CD14-positive monocyte (primary cell): ENCODE results near the gene CDH23. TPM values are rescaled to one million over a fixed set of nuclear protein-coding genes. Genes with fewer than 3 reads are reported as not detected.
A peak's percentile ranks its signal among the peaks of the same experiment; 100 is the strongest.

Experiments
- DNase-seq, 3 donors: peaks; one replicate each; pipeline ENCODE4 v3.0.0-alpha.2; 2011 to 2022
- H2AFZ ChIP-seq: 2 replicates; pipeline ENCODE4 v1.6.0; 2012; ENCODE audit warnings: mild to moderate bottlenecking, low read depth, low read length, inconsistent platforms; ENCODE audit not compliant: insufficient read depth, poor library complexity, severe bottlenecking
- H3K27ac ChIP-seq, 2 donors: 1 replicate in 1 of 2; 2 replicates in 1 of 2; pipeline ENCODE4 v1.5.1; 2012 to 2013; ENCODE audit warnings: low read length in 2 of 2, control low read depth in 1 of 2, inconsistent platforms in 1 of 2, low read depth in 1 of 2, mild to moderate bottlenecking in 1 of 2
- H3K27me3 ChIP-seq, 2 donors: one replicate each; pipeline versions ENCODE4 v1.6.0 to v1.6.1; 2011 to 2013; ENCODE audit warnings: low read length in 2 of 2; ENCODE audit not compliant: control insufficient read depth in 2 of 2, insufficient read depth in 2 of 2
- H3K36me3 ChIP-seq, 2 donors: replicated peaks in 1 of 2; 1 replicate in 1 of 2; 2 replicates in 1 of 2; pipeline versions ENCODE4 v1.5.1 to v1.6.1; 2012 to 2013; ENCODE audit warnings: low read length in 2 of 2, control low read depth in 1 of 2, inconsistent platforms in 1 of 2, mild to moderate bottlenecking in 1 of 2; ENCODE audit not compliant: insufficient read depth in 2 of 2, control insufficient read depth in 1 of 2
- H3K4me1 ChIP-seq, 2 donors: 1 replicate in 1 of 2; 2 replicates in 1 of 2; pipeline versions ENCODE4 v1.5.1 to v1.6.1; 2012 to 2013; ENCODE audit warnings: low read length in 2 of 2, control low read depth in 1 of 2, inconsistent platforms in 1 of 2, mild to moderate bottlenecking in 1 of 2, moderate library complexity in 1 of 2; ENCODE audit not compliant: insufficient read depth in 2 of 2, control insufficient read depth in 1 of 2
- H3K4me2 ChIP-seq: replicated peaks from 2 replicates; pipeline ENCODE3; 2012; ENCODE audit warnings: low read length, moderate library complexity, mild to moderate bottlenecking; ENCODE audit not compliant: poor library complexity, severe bottlenecking; ENCODE audit errors: extremely low read depth
- H3K4me3 ChIP-seq, 3 experiments: fragments of 200-600 bp in 1 of 3; sonication (generic) in 1 of 3; replicated peaks in 1 of 3; 1 replicate in 2 of 3; 2 replicates in 1 of 3; pipeline ENCODE4 v1.5.1; 2011 to 2013; ENCODE audit warnings: low read length in 3 of 3, mild to moderate bottlenecking in 3 of 3, control low read depth in 2 of 3, low read depth in 2 of 3, inconsistent platforms in 1 of 3, moderate library complexity in 1 of 3
- H3K79me2 ChIP-seq: 2 replicates; pipeline ENCODE4 v1.6.0; 2012; ENCODE audit warnings: mild to moderate bottlenecking, control low read depth, inconsistent platforms, low read length, moderate library complexity; ENCODE audit not compliant: insufficient read depth
- H3K9ac ChIP-seq: 2 replicates; pipeline ENCODE4 v1.6.0; 2017; ENCODE audit warnings: low read length, mild to moderate bottlenecking; ENCODE audit not compliant: insufficient read depth, poor library complexity, severe bottlenecking
- H3K9me3 ChIP-seq, 2 donors: replicated peaks in 1 of 2; 1 replicate in 1 of 2; 2 replicates in 1 of 2; pipeline versions ENCODE4 v1.5.1 to v1.6.1; 2012 to 2013; ENCODE audit warnings: low read length in 2 of 2, control low read depth in 1 of 2; ENCODE audit not compliant: control insufficient read depth in 1 of 2, insufficient read depth in 1 of 2
- H4K20me1 ChIP-seq: 2 replicates; pipeline ENCODE4 v1.6.0; 2012; ENCODE audit warnings: mild to moderate bottlenecking, low read length, control low read depth, moderate library complexity; ENCODE audit not compliant: insufficient read depth
- H3K27ac Mint-ChIP-seq, 7 donors: one replicate each; pipeline ENCODE4 v1.8.0; 2020; ENCODE audit warnings: mild to moderate bottlenecking in 7 of 7, mixed read lengths in 7 of 7, moderate library complexity in 6 of 7, inconsistent platforms in 2 of 7
- H3K27me3 Mint-ChIP-seq, 3 donors: one replicate each; pipeline ENCODE4 v1.8.0; 2021 to 2022; ENCODE audit warnings: low read depth in 3 of 3, mild to moderate bottlenecking in 3 of 3, mixed read lengths in 3 of 3, moderate library complexity in 3 of 3, inconsistent platforms in 1 of 3
- H3K36me3 Mint-ChIP-seq, 2 donors: one replicate each; pipeline ENCODE4 v1.8.0; 2020; ENCODE audit warnings: mixed read lengths in 2 of 2, inconsistent platforms in 1 of 2, mild to moderate bottlenecking in 1 of 2
- H3K4me1 Mint-ChIP-seq: one replicate; pipeline ENCODE4 v1.8.0; 2020; ENCODE audit warnings: mild to moderate bottlenecking, mixed read lengths
- H3K4me3 Mint-ChIP-seq, 2 donors: one replicate each; pipeline ENCODE4 v1.8.0; 2020; ENCODE audit warnings: mild to moderate bottlenecking in 2 of 2, mixed read lengths in 2 of 2, moderate library complexity in 1 of 2
- H3K9me3 Mint-ChIP-seq, 7 donors: one replicate each; pipeline ENCODE4 v1.8.0; 2020 to 2022; ENCODE audit warnings: mixed read lengths in 7 of 7, mild to moderate bottlenecking in 6 of 7, moderate library complexity in 6 of 7, inconsistent platforms in 2 of 7
- CTCF ChIP-seq: fragments of 200-600 bp; IDR thresholded peaks from one replicate; pipeline ENCODE4 v1.8.0; 2022; ENCODE audit warnings: antibody characterized with exemption, mild to moderate bottlenecking
- WGBS: methylation state at CpG from one replicate; pipeline ENCODE4 v1.1.5; 2013; ENCODE audit warnings: missing lambda C conversion rate; ENCODE audit not compliant: insufficient coverage; 5-methylcytosine and 5-hydroxymethylcytosine counted together
- intact Hi-C, 2 donors: fragments of 100-400 bp; cut with micrococcal nuclease; formaldehyde crosslinking; loops; one replicate each; pipeline versions ENCODE4 v1.15.0 to v1.15.1; 2023
- polyA plus RNA-seq, 3 donors: library from polyadenylated mRNA; depleted of rRNA in 1 of 3; unstranded in 2 of 3; stranded (reverse) in 1 of 3; fragments of 300-500 nt in 2 of 3; fragments of >200 nt in 1 of 3; fragmentation: Illumina TruSeq in 2 of 3; gene quantifications; 1 replicate in 2 of 3; 2 replicates in 1 of 3; pipeline ENCODE4 v1.2.3, GENCODE V29; 2012 to 2021

Gene CDH23
- polyA plus RNA-seq, 3 donors: 8.2 to 36.2 (median 10.5) TPM

- Mint-ChIP-seq H3K27me3 (peaks cover 3 to 8% (median 3%) of the 10 kb centered on the region in 3 donors), H3K27ac (no peak overlapping the region), H3K4me3 (no peak overlapping the region), H3K9me3 (no peaks in the 10 kb centered on the region), H3K36me3 (no peaks in the 10 kb centered on the region), H3K4me1 (peaks cover 3% of the 10 kb centered on the region)
- Histone ChIP-seq H3K9me3 (no peaks in the 10 kb centered on the region), H4K20me1 (no peaks in the 10 kb centered on the region), H3K27ac (no peak overlapping the region), H3K79me2 (no peaks in the 10 kb centered on the region), H2AFZ (no peak overlapping the region), H3K9ac (no peak overlapping the region), H3K4me1 (no peaks in the 10 kb centered on the region), H3K27me3 (no peaks in the 10 kb centered on the region), H3K4me2 (no peak overlapping the region), H3K36me3 (no peaks in the 10 kb centered on the region), H3K4me3 (no peak overlapping the region)
- no peak for DNase-seq
- no CpG with 5 or more reads among the region's 3 CpGs for WGBS
- TF ChIP-seq CTCF: no peak
- intact Hi-C loops: no loop called here
These were observed 59.9 kb downstream of the CDH23 start for GRCh38 chr10:71456631-71457030.

- no peaks in the 10 kb centered on the region for H3K4me1 ChIP-seq
- Mint-ChIP-seq H3K36me3 (no peaks in the 10 kb centered on the region), H3K4me1 (peaks cover 3% of the 10 kb centered on the region), H3K4me3 (no peak overlapping the region), H3K9me3 (no peaks in the 10 kb centered on the region), H3K27me3 (peaks cover 3 to 5% (median 3%) of the 10 kb centered on the region in 3 donors), H3K27ac (peak overlapping the region in 1 of 7 donors; percentile 20)
- H3K4me2 ChIP-seq: no peak overlapping the region
- H4K20me1 ChIP-seq: no peaks in the 10 kb centered on the region
- intact Hi-C loops: no loop called here
- no peak overlapping the region for H2AFZ ChIP-seq
- no peaks in the 10 kb centered on the region for H3K36me3 ChIP-seq
- H3K9me3 ChIP-seq: no peaks in the 10 kb centered on the region
- no peak for DNase-seq
- WGBS: 86% methylated on average over 2 of the region's 4 CpGs
- H3K9ac ChIP-seq: no peak overlapping the region
- no peak for TF ChIP-seq CTCF
- H3K27ac ChIP-seq: no peak overlapping the region
- H3K27me3 ChIP-seq: no peaks in the 10 kb centered on the region
- no peaks in the 10 kb centered on the region for H3K79me2 ChIP-seq
- no peak overlapping the region for H3K4me3 ChIP-seq
These were observed 61.2 kb downstream of the CDH23 start for GRCh38 chr10:71457908-71458307.
